CD4-positive, alpha-beta memory T cell (primary cell): ENCODE results near the gene FREM2. TPM values are rescaled to one million over a fixed set of nuclear protein-coding genes. Genes with fewer than 3 reads are reported as not detected.

Experiments
- CTCF ChIA-PET: fragments of 350-600 bp; sonication (Branson Sonifier 250); formaldehyde crosslinking; loops from one replicate; lab custom pipeline; 2021; ENCODE audit warnings: inconsistent platforms; ENCODE audit not compliant: partially characterized antibody; lab: Charles Lee
- POLR2A ChIA-PET: fragments of 350-600 bp; sonication (Branson Sonifier 250); formaldehyde crosslinking; loops from one replicate; lab custom pipeline; 2021; ENCODE audit not compliant: partially characterized antibody; lab: Charles Lee
- DNase-seq, 5 donors: peaks; one replicate each; pipeline versions ENCODE4 v3.0.0 to v3.0.0-alpha.2; 2020 to 2022; ENCODE audit warnings: mixed read lengths in 1 of 5
- H3K27ac ChIP-seq: one replicate; pipeline ENCODE4 v1.7.0; 2013; ENCODE audit warnings: low read depth, low read length
- H3K27me3 ChIP-seq: 2 replicates; pipeline ENCODE4 v1.7.0; 2013; ENCODE audit warnings: mild to moderate bottlenecking, low read length, moderate library complexity; ENCODE audit not compliant: insufficient read depth
- H3K36me3 ChIP-seq: 2 replicates; pipeline ENCODE4 v1.7.0; 2013; ENCODE audit warnings: mild to moderate bottlenecking, low read length, moderate library complexity; ENCODE audit not compliant: insufficient read depth
- H3K4me1 ChIP-seq: 2 replicates; pipeline ENCODE4 v1.7.0; 2013; ENCODE audit warnings: mild to moderate bottlenecking, low read length, moderate library complexity; ENCODE audit not compliant: insufficient read depth
- H3K4me3 ChIP-seq, 2 donors: one replicate each; pipeline ENCODE4 v1.7.0; 2013; ENCODE audit warnings: low read length in 2 of 2, mild to moderate bottlenecking in 1 of 2
- H3K9me3 ChIP-seq, 2 donors: one replicate each; pipeline ENCODE4 v1.7.0; 2013; ENCODE audit warnings: low read length in 2 of 2, control low read depth in 1 of 2; ENCODE audit not compliant: control insufficient read depth in 1 of 2
- H3K27ac Mint-ChIP-seq, 7 donors: one replicate each; pipeline ENCODE4 v1.8.0; 2020 to 2021; ENCODE audit warnings: mixed read lengths in 7 of 7, mild to moderate bottlenecking in 6 of 7, inconsistent platforms in 3 of 7, moderate library complexity in 3 of 7
- H3K27me3 Mint-ChIP-seq, 2 donors: one replicate each; pipeline ENCODE4 v1.8.0; 2020 to 2021; ENCODE audit warnings: mixed read lengths in 2 of 2
- H3K36me3 Mint-ChIP-seq, 2 donors: one replicate each; pipeline ENCODE4 v1.8.0; 2020 to 2021; ENCODE audit warnings: mixed read lengths in 2 of 2, inconsistent platforms in 1 of 2, mild to moderate bottlenecking in 1 of 2
- H3K4me1 Mint-ChIP-seq, 4 donors: one replicate each; pipeline ENCODE4 v1.8.0; 2020 to 2021; ENCODE audit warnings: mixed read lengths in 4 of 4, mild to moderate bottlenecking in 1 of 4
- H3K4me3 Mint-ChIP-seq, 8 donors: one replicate each; pipeline ENCODE4 v1.8.0; 2020 to 2021; ENCODE audit warnings: mixed read lengths in 8 of 8, mild to moderate bottlenecking in 7 of 8, moderate library complexity in 6 of 8, inconsistent platforms in 3 of 8
- H3K9me3 Mint-ChIP-seq, 8 donors: one replicate each; pipeline ENCODE4 v1.8.0; 2020 to 2021; ENCODE audit warnings: mixed read lengths in 8 of 8, mild to moderate bottlenecking in 5 of 8, inconsistent platforms in 3 of 8, moderate library complexity in 1 of 8
- intact Hi-C: fragments of 100-400 bp; cut with micrococcal nuclease; formaldehyde crosslinking; loops from one replicate; pipeline ENCODE4 v1.15.1; 2023
- polyA plus RNA-seq, 2 donors: library from polyadenylated mRNA; unstranded; fragments of 300-500 nt; fragmentation: Illumina TruSeq; gene quantifications; one replicate each; pipeline ENCODE4 v1.2.3, GENCODE V29; 2021
- total RNA-seq, 2 experiments: library from RNA; stranded (reverse); gene quantifications; one replicate each; pipeline ENCODE4 v1.2.3, GENCODE V29; 2021

FREM2 gene
- total and polyA plus RNA-seq, 4 experiments from 2014 or later: not detected

DNA sequence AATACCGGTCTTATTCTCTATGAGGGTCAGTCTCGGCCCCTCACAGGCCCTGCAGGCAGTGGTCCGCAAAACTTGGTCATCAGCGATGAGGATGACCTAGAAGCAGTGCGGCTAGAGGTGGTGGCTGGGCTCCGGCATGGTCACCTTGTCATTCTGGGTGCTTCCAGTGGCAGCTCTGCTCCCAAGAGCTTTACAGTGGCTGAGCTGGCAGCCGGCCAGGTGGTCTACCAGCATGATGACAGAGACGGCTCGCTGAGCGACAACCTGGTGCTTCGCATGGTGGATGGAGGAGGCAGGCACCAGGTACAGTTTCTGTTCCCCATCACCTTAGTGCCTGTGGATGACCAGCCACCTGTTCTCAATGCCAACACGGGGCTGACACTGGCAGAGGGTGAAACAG lies 1.8 kb downstream of the FREM2 start:
- Mint-ChIP-seq H3K4me1 (peaks cover 3 to 9% (median 5%) of the 10 kb centered on the region in 4 donors), H3K27ac (no peak overlapping the region), H3K27me3 (peaks cover 7 to 9% of the 10 kb centered on the region in 2 donors), H3K9me3 (peaks cover 0 to 2% (median 0%) of the 10 kb centered on the region in 8 donors), H3K36me3 (no peaks in the 10 kb centered on the region), H3K4me3 (no peak overlapping the region)
- ChIA-PET POLR2A (no interaction called here), CTCF (no interaction called here)
- Histone ChIP-seq H3K4me3 (no peak overlapping the region), H3K4me1 (no peaks in the 10 kb centered on the region), H3K9me3 (no peaks in the 10 kb centered on the region), H3K27me3 (no peaks in the 10 kb centered on the region), H3K27ac (no peak overlapping the region), H3K36me3 (no peaks in the 10 kb centered on the region)
- DNase-seq: peak in 1 of 5 donors; percentile 26
- intact Hi-C loops: no loop called here

DNA sequence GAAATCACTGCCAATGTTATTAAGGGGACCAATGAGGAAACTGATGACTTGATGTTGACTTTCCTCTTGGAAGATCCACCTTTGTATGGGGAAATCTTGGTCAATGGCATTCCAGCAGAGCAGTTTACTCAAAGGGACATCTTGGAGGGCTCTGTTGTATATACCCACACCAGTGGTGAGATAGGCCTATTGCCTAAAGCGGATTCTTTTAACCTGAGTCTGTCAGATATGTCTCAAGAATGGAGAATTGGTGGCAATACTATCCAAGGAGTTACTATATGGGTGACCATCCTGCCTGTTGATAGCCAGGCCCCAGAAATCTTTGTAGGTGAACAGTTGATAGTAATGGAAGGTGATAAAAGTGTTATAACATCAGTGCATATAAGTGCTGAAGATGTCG lies 3.4 kb downstream of the FREM2 start:
- ChIA-PET POLR2A (no interaction called here), CTCF (no interaction called here)
- intact Hi-C loops: no loop called here
- peaks cover 0 to 2% (median 0%) of the 10 kb centered on the region in 8 donors for H3K9me3 Mint-ChIP-seq
- H3K36me3 ChIP-seq: no peaks in the 10 kb centered on the region
- no peak overlapping the region for H3K4me3 ChIP-seq
- DNase-seq: no peak
- no peaks in the 10 kb centered on the region for H3K36me3 Mint-ChIP-seq
- H3K27me3 Mint-ChIP-seq: peaks cover 7 to 9% of the 10 kb centered on the region in 2 donors
- H3K27ac ChIP-seq: no peak overlapping the region
- no peaks in the 10 kb centered on the region for H3K9me3 ChIP-seq
- H3K27me3 ChIP-seq: no peaks in the 10 kb centered on the region
- no peaks in the 10 kb centered on the region for H3K4me1 ChIP-seq
- H3K4me3 Mint-ChIP-seq: no peak overlapping the region
- peaks cover 3 to 9% (median 5%) of the 10 kb centered on the region in 4 donors for H3K4me1 Mint-ChIP-seq
- H3K27ac Mint-ChIP-seq: no peak overlapping the region

DNA sequence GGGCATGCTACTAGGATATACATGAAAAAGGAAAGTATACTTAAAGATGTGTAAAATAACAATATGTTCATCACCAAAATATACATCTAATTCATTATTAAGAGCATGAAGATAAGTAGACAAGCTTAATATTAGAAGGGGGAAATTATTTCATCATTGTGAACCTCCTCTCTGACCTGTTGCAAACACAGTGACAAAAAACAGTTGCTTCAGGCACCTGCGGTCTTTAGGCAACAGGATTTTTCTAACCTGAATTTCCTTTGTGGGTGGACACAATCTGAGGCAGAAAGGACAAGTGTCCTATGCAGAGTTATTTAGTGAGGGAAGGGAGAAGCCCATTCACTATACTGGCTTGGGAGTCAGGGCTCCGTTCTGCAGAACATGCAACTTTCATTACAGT lies 6.3 kb downstream of the FREM2 start:
- Histone ChIP-seq H3K27me3 (no peaks in the 10 kb centered on the region), H3K9me3 (no peaks in the 10 kb centered on the region), H3K27ac (no peak overlapping the region), H3K4me3 (no peak overlapping the region), H3K4me1 (no peaks in the 10 kb centered on the region), H3K36me3 (no peaks in the 10 kb centered on the region)
- peaks cover 0 to 5% of the 10 kb centered on the region in 2 donors for H3K27me3 Mint-ChIP-seq
- intact Hi-C loops: no loop called here
- CTCF ChIA-PET: no interaction called here
- no peaks in the 10 kb centered on the region for H3K36me3 Mint-ChIP-seq
- peaks cover 0 to 3% (median 0%) of the 10 kb centered on the region in 8 donors for H3K9me3 Mint-ChIP-seq
- no peaks in the 10 kb centered on the region for H3K4me1 Mint-ChIP-seq
- no peak overlapping the region for H3K4me3 Mint-ChIP-seq
- H3K27ac Mint-ChIP-seq: no peak overlapping the region
- DNase-seq: no peak
- POLR2A ChIA-PET: no interaction called here

DNA sequence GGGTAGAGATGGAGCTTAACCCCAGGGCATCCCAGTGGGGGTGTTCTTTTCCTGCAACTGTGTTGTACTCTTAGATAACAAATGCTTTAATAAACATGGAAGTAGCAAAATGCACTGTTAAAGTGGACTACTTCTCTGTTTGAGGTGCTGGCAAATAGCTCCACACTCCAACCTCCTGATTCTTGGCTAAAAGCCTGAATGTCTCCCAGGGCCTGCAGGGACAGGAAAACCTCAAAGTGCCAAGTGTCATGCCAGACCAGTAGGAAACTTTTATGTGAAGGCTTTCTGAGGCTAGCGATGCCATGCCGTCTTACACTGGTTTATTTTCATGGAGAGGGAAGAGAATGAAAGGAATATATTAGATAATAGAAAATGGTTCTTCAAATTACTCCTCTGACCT lies 6.8 kb downstream of the FREM2 start:
- Mint-ChIP-seq H3K27me3 (peaks cover 0 to 2% of the 10 kb centered on the region in 2 donors), H3K4me1 (no peaks in the 10 kb centered on the region), H3K9me3 (peaks cover 0 to 3% (median 0%) of the 10 kb centered on the region in 8 donors), H3K27ac (no peak overlapping the region), H3K36me3 (no peaks in the 10 kb centered on the region), H3K4me3 (no peak overlapping the region)
- Histone ChIP-seq H3K9me3 (no peaks in the 10 kb centered on the region), H3K4me1 (no peaks in the 10 kb centered on the region), H3K36me3 (no peaks in the 10 kb centered on the region), H3K27ac (no peak overlapping the region), H3K4me3 (no peak overlapping the region), H3K27me3 (no peaks in the 10 kb centered on the region)
- CTCF ChIA-PET: no interaction called here
- DNase-seq: no peak
- POLR2A ChIA-PET: no interaction called here
- intact Hi-C loops: no loop called here

DNA sequence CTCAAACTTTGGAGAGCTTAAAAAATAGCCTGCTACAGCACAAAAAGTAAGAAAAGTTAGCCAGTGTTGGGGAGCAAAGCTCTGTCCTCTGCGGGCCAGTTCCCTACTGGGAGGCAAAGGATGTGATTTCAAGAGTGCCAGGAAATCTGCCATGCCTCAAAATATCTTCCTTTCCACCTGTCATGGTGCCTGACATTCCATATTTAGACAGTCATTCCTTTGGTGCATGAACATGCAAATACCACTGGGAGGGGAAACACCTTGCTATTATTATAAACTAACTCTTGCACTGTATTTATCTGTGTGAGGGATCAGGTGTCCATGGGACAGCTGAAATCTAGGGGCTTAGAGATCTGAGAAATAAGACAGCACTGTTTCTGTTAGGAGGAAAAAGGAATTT lies 10.3 kb downstream of the FREM2 start:
- intact Hi-C loops: no loop called here
- no peak overlapping the region for H3K27ac ChIP-seq
- ChIA-PET POLR2A (no interaction called here), CTCF (no interaction called here)
- no peaks in the 10 kb centered on the region for H3K36me3 ChIP-seq
- no peaks in the 10 kb centered on the region for H3K9me3 ChIP-seq
- Mint-ChIP-seq H3K9me3 (peaks cover 0 to 3% (median 0%) of the 10 kb centered on the region in 8 donors), H3K4me3 (no peak overlapping the region), H3K27me3 (peaks cover 0 to 2% of the 10 kb centered on the region in 2 donors), H3K4me1 (no peaks in the 10 kb centered on the region), H3K27ac (no peak overlapping the region), H3K36me3 (no peaks in the 10 kb centered on the region)
- no peak for DNase-seq
- no peaks in the 10 kb centered on the region for H3K4me1 ChIP-seq
- H3K27me3 ChIP-seq: no peaks in the 10 kb centered on the region
- no peak overlapping the region for H3K4me3 ChIP-seq

DNA sequence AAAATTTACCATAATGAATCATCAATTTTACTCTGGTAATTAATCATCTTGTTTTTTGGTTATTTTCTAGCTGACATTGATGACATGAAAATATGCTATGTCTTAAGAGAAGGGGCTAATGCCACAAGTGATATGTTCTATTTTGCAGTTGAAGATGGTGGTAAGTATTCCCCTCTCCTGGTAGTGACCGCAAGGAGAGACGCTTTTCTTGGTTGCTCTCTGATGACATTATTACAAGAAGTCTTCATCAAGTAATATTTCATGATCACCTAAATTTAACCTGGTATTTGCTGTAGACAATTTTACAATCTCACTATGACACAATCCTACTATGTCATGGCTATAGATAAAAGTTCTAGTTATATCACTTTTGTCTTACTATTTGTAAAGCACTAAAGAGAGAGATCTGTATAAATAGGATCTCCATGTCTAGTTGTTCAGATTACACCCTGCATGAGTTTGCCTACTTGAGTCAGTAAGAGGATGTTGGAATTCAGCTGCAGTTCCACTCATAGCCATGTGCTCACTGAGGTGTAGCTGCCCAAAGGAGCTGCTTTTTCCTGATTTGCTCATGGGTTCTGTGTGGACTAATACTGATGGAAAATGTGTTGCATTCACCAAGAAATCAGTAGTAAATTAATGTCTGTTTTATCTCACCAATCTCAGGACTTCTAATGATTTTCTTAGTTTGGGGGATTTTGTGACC lies 10.9 kb downstream of the FREM2 start:
- H3K27me3 Mint-ChIP-seq: peaks cover 0 to 2% of the 10 kb centered on the region in 2 donors
- no peaks in the 10 kb centered on the region for H3K27me3 ChIP-seq
- H3K4me3 Mint-ChIP-seq: no peak overlapping the region
- ChIA-PET POLR2A (no interaction called here), CTCF (no interaction called here)
- H3K4me3 ChIP-seq: no peak overlapping the region
- H3K36me3 Mint-ChIP-seq: no peaks in the 10 kb centered on the region
- no peak overlapping the region for H3K27ac ChIP-seq
- DNase-seq: no peak
- no peaks in the 10 kb centered on the region for H3K4me1 ChIP-seq
- no peaks in the 10 kb centered on the region for H3K4me1 Mint-ChIP-seq
- no peak overlapping the region for H3K27ac Mint-ChIP-seq
- no peaks in the 10 kb centered on the region for H3K9me3 ChIP-seq
- intact Hi-C loops: no loop called here
- no peaks in the 10 kb centered on the region for H3K36me3 ChIP-seq
- peaks cover 0 to 3% (median 0%) of the 10 kb centered on the region in 8 donors for H3K9me3 Mint-ChIP-seq

DNA sequence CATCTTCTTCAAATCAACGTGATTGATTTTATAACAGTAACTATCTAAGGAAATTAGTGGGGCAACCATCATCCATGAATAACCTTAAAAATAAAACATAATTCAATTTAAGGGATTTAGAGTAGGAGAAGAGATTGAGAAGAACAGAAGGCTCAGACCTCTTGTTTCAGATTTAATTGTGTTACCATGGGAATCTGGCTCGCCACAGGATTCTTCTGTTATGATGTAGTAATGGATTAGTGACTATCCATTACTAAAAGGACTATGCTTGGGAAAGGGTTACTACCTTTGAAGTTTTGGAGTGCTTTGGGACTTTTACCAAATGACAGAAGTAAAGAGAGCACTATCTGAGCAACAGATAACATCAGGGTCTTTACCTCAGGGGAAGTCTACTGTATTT lies 13.2 kb downstream of the FREM2 start:
- Histone ChIP-seq H3K4me1 (no peaks in the 10 kb centered on the region), H3K4me3 (no peak overlapping the region), H3K27ac (no peak overlapping the region), H3K27me3 (no peaks in the 10 kb centered on the region), H3K9me3 (no peaks in the 10 kb centered on the region), H3K36me3 (no peaks in the 10 kb centered on the region)
- peaks cover 0 to 3% (median 0%) of the 10 kb centered on the region in 8 donors for H3K9me3 Mint-ChIP-seq
- peaks cover 0 to 4% (median 2%) of the 10 kb centered on the region in 4 donors for H3K4me1 Mint-ChIP-seq
- H3K4me3 Mint-ChIP-seq: no peak overlapping the region
- intact Hi-C loops: no loop called here
- no peak for DNase-seq
- H3K27me3 Mint-ChIP-seq: peaks cover 0 to 2% of the 10 kb centered on the region in 2 donors
- no peak overlapping the region for H3K27ac Mint-ChIP-seq
- ChIA-PET POLR2A (no interaction called here), CTCF (no interaction called here)
- H3K36me3 Mint-ChIP-seq: no peaks in the 10 kb centered on the region
